B cell (primary cell): ENCODE measurements around the gene CATSPER1. TPM values are rescaled to one million over a fixed set of nuclear protein-coding genes. Genes with fewer than 3 reads are reported as not detected.
A peak's percentile ranks its signal among the peaks of the same experiment; 100 is the strongest.

ENCODE experiments used
- ATAC-seq: fragments of 200-7000 bp; cut with Tn5 transposase; one replicate; pipeline ENCODE4 v1.10.0; 2021; ENCODE audit warnings: low read depth, mild to moderate bottlenecking, moderate number of reproducible peaks, moderate library complexity
- CTCF ChIA-PET: fragments of 350-600 bp; sonication (Branson Sonifier 250); formaldehyde crosslinking; loops from one replicate; lab custom pipeline; 2021; ENCODE audit warnings: antibody characterized with exemption, inconsistent platforms; lab: Charles Lee
- POLR2A ChIA-PET: fragments of 350-600 bp; sonication (Branson Sonifier 250); formaldehyde crosslinking; loops from one replicate; lab custom pipeline; 2021; ENCODE audit warnings: antibody characterized with exemption; lab: Charles Lee
- DNase-seq: peaks from one replicate; pipeline ENCODE4 v3.0.0; 2013
- H2AFZ ChIP-seq: 2 replicates; pipeline ENCODE4 v1.6.1; 2012; ENCODE audit warnings: mild to moderate bottlenecking, low read depth, low read length; ENCODE audit not compliant: insufficient read depth, poor library complexity, severe bottlenecking
- H3K27ac ChIP-seq, 2 donors: 1 replicate in 1 of 2; 2 replicates in 1 of 2; pipeline ENCODE4 v1.5.1; 2012 to 2013; ENCODE audit warnings: low read length in 2 of 2, mild to moderate bottlenecking in 2 of 2, moderate library complexity in 1 of 2
- H3K27me3 ChIP-seq, 4 experiments: fragments of 200-600 bp in 1 of 4; sonication (generic) in 1 of 4; replicated peaks in 1 of 4; 1 replicate in 2 of 4; 2 replicates in 2 of 4; pipeline versions ENCODE4 v1.6.1 to v1.7.0; 2013 to 2016; ENCODE audit warnings: low read length in 3 of 4, mild to moderate bottlenecking in 2 of 4, mixed read lengths in 1 of 4, moderate library complexity in 1 of 4; ENCODE audit not compliant: insufficient read depth in 4 of 4, control insufficient read depth in 3 of 4; ENCODE audit errors: control extremely low read depth in 1 of 4
- H3K36me3 ChIP-seq, 2 experiments: replicated peaks in 1 of 2; 1 replicate in 1 of 2; 2 replicates in 1 of 2; pipeline versions ENCODE4 v1.6.1 to v1.7.1; 2013; ENCODE audit warnings: low read length in 1 of 2; ENCODE audit not compliant: insufficient read depth in 2 of 2, control insufficient read depth in 1 of 2; ENCODE audit errors: control extremely low read depth in 1 of 2, extremely low read depth in 1 of 2
- H3K4me1 ChIP-seq, 2 donors: fragments of 200-600 bp in 1 of 2; sonication (generic) in 1 of 2; 1 replicate in 1 of 2; 2 replicates in 1 of 2; pipeline versions ENCODE4 v1.5.1 to v1.6.1; 2013 to 2017; ENCODE audit warnings: low read length in 2 of 2; ENCODE audit not compliant: control insufficient read depth in 2 of 2, insufficient read depth in 2 of 2
- H3K4me2 ChIP-seq: replicated peaks from 2 replicates; pipeline ENCODE3; 2012; ENCODE audit warnings: mild to moderate bottlenecking, low read depth, low read length; ENCODE audit not compliant: poor library complexity, severe bottlenecking
- H3K4me3 ChIP-seq, 5 experiments: fragments of 200-600 bp in 1 of 5; sonication (generic) in 1 of 5; 1 replicate in 3 of 5; 2 replicates in 2 of 5; pipeline versions ENCODE4 v1.5.1 to v1.7.0; 2011 to 2016; ENCODE audit warnings: low read length in 4 of 5, mild to moderate bottlenecking in 4 of 5, low read depth in 2 of 5, control low read depth in 1 of 5, moderate library complexity in 1 of 5; ENCODE audit not compliant: insufficient read depth in 1 of 5; ENCODE audit errors: control extremely low read depth in 1 of 5, extremely low read depth in 1 of 5
- H3K79me2 ChIP-seq: fragments of 200-600 bp; sonication (generic); one replicate; pipeline ENCODE4 v1.6.0; 2016; ENCODE audit warnings: low read length; ENCODE audit not compliant: control insufficient read depth, insufficient read depth
- H3K9ac ChIP-seq: fragments of 200-600 bp; sonication (generic); 2 replicates; pipeline ENCODE4 v1.6.1; 2017; ENCODE audit warnings: mild to moderate bottlenecking, low read length, moderate library complexity
- H3K9me3 ChIP-seq, 3 donors: one replicate each; pipeline versions ENCODE4 v1.6.1 to v1.7.1; 2013; ENCODE audit warnings: low read length in 2 of 3; ENCODE audit not compliant: control insufficient read depth in 2 of 3, insufficient read depth in 1 of 3; ENCODE audit errors: control extremely low read depth in 1 of 3
- H4K20me1 ChIP-seq: 2 replicates; pipeline ENCODE4 v1.6.0; 2012; ENCODE audit warnings: mild to moderate bottlenecking, low read length; ENCODE audit not compliant: insufficient read depth, control insufficient read depth, poor library complexity, severe bottlenecking
- H3K27ac Mint-ChIP-seq: one replicate; pipeline ENCODE4 v1.8.0; 2021; ENCODE audit warnings: mixed read lengths
- H3K27me3 Mint-ChIP-seq: one replicate; pipeline ENCODE4 v1.8.0; 2021; ENCODE audit warnings: mixed read lengths
- H3K4me1 Mint-ChIP-seq: one replicate; pipeline ENCODE4 v1.8.0; 2021; ENCODE audit warnings: mixed read lengths
- H3K4me3 Mint-ChIP-seq: one replicate; pipeline ENCODE4 v1.8.0; 2021; ENCODE audit warnings: mixed read lengths
- H3K9me3 Mint-ChIP-seq: one replicate; pipeline ENCODE4 v1.8.0; 2022; ENCODE audit warnings: mixed read lengths; ENCODE audit not compliant: insufficient read depth
- CTCF ChIP-seq: fragments of 200-600 bp; IDR thresholded peaks from one replicate; pipeline ENCODE4 v1.8.0; 2022; ENCODE audit warnings: antibody characterized with exemption, mild to moderate bottlenecking
- EZH2 ChIP-seq: IDR thresholded peaks from 2 replicates; pipeline ENCODE4 v1.6.1; 2012; ENCODE audit warnings: borderline replicate concordance, low read depth, mild to moderate bottlenecking, moderate library complexity, low read length; ENCODE audit not compliant: insufficient read depth, poor library complexity, severe bottlenecking
- WGBS: methylation state at CpG from one replicate; pipeline ENCODE4 v1.1.5; 2013; ENCODE audit warnings: missing lambda C conversion rate; ENCODE audit not compliant: insufficient coverage; 5-methylcytosine and 5-hydroxymethylcytosine counted together
- intact Hi-C: fragments of 100-400 bp; cut with micrococcal nuclease; formaldehyde crosslinking; loops from one replicate; pipeline ENCODE4 v1.10.0; 2022
- polyA plus RNA-seq: library from polyadenylated mRNA; depleted of rRNA; stranded (reverse); fragments of >200 nt; gene quantifications from 2 replicates; pipeline ENCODE4 v1.2.3, GENCODE V29; 2012
- total RNA-seq, 2 donors: library from RNA; stranded (reverse); fragments of 120-200 nt in 1 of 2; gene quantifications; 1 replicate in 1 of 2; 2 replicates in 1 of 2; pipeline versions ENCODE4 v1.2.3 to v1.2.4, GENCODE V29; 2013 to 2022

The CATSPER1 gene
- total and polyA plus RNA-seq, 2 donors (not counting 1 experiment from before 2014, with no cell fraction given) = not detected

GRCh38 chr11:66069715-66070603, 43.7 kb upstream of the CATSPER1 start, which contains the start of gene PACS1:
Gene PACS1, plus strand, starts transcription at chr11:66070272. Its CDS starts 215 bp downstream, at chr11:66070487.
- peak within 1 kb of the TSS; percentile 94 for H3K4me3 Mint-ChIP-seq
- Histone ChIP-seq H3K4me2 (peak within 1 kb of the TSS; percentile 91), H3K9ac (peak within 1 kb of the TSS; percentile 85), H3K79me2 (peaks cover 49% of the 10 kb centered on the region), H3K27me3 (no peaks in the 10 kb centered on the region), H3K9me3 (no peaks in the 10 kb centered on the region), H3K4me3 (peak within 1 kb of the TSS; percentile 66 to 92 (median 76)), H3K36me3 (peaks cover 0 to 53% of the 10 kb centered on the region in 2 experiments), H4K20me1 (peaks cover 42% of the 10 kb centered on the region), H3K4me1 (peaks cover 50 to 51% of the 10 kb centered on the region in 2 donors), H3K27ac (peak within 1 kb of the TSS; percentile 69 to 76), H2AFZ (peak within 1 kb of the TSS; percentile 78)
- H3K4me1 Mint-ChIP-seq = peaks cover 66% of the 10 kb centered on the region
- no peaks in the 10 kb centered on the region for H3K9me3 Mint-ChIP-seq
- peak within 1 kb of the TSS; percentile 99 for H3K27ac Mint-ChIP-seq
- intact Hi-C loops = loop anchor here (1.0 to 2.0 kb wide), 5 partner anchors 11 to 64 kb away; partner anchors contain the start of gene SF3B2
- ChIA-PET POLR2A (interaction anchor here (0.5 to 3.3 kb wide), 16 partner anchors 11 to 1084 kb away, joined by 3 to 23 read pairs (median 4); partner anchors contain the start of gene SF3B2), CTCF (interaction anchor here (0.9 to 7.4 kb wide), 21 partner anchors 9 to 196 kb away, joined by 3 to 98 read pairs (median 11); partner anchors contain the start of gene SF3B2)
- WGBS = under 1% methylated on average over 120 of the region's 120 CpGs
- peak; percentile 74 for ATAC-seq
- TF ChIP-seq CTCF (no peak), EZH2 (no peak)
- no peaks in the 10 kb centered on the region for H3K27me3 Mint-ChIP-seq
- peak; percentile 90 for DNase-seq
